SW 1271 (cell line): ENCODE measurements around the gene DPM2.

Experiments used
- DNase-seq, 2 experiments: peaks; one replicate each; lab custom pipeline; 2025; lab: John Stamatoyannopoulos, UW

Gene DPM2

GRCh38 chr9:127973169-127974000 is 35.7 kb upstream of the DPM2 start:
- no peak for DNase-seq

GRCh38 chr9:127972236-127972871 is 34.7 kb upstream of the DPM2 start:
- DNase-seq, result no peak

DNA sequence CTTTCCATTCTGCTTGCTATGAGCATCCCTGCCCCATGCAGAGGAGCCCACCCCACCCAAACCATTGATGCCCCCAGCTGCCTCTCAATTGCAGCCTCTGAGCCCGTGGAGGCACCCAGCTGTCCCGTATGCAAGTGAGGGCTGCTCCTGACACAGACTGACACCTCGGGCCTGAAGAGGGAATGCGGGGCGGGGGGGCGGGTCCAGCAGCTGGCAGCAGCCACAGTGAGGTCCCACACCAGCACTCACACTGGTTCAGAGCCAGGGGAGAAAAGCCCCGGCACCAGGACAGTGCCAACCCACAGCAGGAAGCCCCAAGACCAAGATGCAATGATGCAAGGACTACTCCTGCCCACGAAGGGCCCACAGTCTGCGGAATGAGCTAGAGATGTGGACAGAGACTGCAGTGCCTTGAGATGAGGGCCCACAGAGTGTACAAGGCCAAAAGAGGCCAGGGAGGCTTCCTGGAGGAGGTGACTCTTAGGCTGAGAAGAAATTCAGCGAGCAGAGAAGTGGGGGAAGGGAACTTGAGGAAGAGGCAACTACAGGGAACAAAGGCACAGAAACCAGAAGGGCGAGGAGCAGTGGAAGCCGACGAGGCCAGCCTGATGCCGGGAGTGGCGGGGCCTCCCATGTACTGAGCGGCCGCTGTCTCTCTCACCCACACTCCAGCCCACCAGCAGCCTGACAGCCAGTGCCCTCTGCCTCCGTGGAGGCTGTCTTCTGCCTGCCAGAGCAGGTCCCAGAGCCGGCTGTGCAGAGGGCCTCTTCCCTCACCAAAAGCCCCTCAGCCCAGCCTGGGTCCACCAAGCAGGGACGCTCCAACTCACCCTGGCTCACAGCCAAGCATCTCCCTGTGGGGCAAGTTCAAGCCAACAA is 33.9 kb upstream of the DPM2 start:
- DNase-seq, result no peak

DNA sequence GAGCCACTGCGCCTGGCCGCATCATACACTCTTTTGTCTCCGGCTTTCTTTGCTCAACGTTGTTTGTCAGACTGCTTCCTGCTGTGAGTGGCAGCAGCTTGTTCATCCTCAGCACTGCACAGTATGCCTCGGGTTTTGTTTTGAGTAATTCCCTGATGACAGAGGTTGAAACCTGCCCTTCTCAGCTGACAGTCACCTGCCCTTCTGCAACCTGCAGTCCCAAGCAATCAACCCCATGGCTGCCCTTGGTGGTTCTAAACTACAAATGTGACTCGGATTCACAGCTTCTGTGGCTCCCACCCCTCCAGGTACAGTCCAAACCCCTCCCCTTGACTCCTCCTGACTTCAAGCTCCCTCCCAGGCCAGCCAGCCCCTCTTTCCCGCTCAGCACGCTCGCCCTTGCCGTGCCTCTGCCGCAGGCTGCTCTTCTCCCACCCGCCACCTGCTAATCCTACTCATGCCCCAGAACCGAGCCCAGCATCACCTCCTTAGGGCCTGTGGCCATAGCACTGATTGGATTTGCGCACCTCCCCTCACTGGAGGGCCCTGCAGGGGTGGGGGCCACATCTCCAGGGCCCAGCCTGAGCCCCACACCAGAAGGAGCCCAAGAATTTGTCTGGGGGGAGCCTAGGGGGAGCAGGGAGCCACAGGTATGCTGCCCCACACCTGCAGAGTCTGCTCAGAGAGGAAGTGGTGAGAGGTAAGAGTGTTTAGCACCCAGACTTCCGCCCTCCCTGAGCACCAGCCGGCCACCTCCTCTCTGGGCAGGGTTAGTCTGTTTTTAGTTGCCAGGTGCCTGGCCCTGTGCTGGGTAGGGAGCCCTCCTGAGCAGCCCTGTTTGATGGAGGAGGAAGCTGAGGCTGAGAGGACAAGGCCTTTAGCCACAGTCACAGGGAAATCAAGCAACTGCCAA is 33.0 kb upstream of the DPM2 start:
- DNase-seq, result no peak

- DNase-seq, result peak in 1 of 2 experiments; percentile 19
Measured at GRCh38 chr9:127968700-127969383, 31.2 kb upstream of the DPM2 start.

DNA sequence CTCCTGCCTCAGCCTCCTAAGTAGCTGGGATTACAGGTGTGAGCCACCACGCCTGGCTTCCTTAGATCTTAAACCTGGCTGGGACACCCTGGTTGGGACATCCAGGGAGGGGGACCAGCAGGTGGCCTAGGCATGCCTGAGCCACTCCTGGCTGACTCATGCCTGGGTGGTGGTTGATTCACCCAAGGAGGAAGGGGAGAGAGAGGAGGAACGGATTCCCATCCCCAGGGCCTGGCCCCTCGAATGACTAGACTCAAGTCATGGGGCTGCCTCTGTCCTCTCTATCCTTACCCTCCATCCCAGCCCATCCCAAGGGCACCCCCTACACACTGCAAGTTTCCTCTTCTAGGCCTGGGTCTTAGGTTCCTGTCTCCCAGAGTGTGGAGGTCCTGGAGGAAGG is 30.4 kb upstream of the DPM2 start:
- DNase-seq, result peak in 1 of 2 experiments; percentile 57

DNA sequence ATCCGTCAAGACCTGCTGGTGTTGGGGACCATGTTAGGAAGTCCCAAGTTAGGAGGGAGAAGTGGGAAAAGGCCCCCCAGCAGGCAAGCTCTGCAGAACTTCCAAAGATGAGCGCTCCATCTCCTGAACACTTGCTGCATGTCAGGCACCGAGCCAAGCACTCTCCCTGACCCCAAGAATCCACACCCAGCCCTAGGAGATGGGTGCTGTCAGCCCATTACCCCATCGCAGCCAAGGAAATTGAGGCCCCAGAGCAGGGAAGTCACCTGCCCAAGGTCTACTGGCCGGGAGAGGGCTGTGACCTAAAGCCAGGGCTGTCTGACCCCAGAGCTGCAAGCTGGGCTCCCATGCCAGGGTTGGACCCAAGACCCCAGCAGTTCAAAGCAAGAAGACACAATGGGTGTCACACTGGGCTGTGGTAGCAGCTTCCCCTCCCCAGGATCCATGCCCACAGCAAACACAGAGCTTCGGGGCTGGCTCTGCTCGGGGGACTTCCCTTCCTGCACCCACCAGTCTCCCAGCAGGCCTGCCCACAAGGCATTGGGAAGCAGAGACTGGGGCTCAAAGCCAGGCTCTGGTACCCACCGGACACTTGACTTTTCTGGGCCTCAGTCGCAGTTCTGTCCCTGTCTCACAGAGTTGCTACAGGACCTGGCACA is 29.6 kb upstream of the DPM2 start:
- no peak for DNase-seq

DNA sequence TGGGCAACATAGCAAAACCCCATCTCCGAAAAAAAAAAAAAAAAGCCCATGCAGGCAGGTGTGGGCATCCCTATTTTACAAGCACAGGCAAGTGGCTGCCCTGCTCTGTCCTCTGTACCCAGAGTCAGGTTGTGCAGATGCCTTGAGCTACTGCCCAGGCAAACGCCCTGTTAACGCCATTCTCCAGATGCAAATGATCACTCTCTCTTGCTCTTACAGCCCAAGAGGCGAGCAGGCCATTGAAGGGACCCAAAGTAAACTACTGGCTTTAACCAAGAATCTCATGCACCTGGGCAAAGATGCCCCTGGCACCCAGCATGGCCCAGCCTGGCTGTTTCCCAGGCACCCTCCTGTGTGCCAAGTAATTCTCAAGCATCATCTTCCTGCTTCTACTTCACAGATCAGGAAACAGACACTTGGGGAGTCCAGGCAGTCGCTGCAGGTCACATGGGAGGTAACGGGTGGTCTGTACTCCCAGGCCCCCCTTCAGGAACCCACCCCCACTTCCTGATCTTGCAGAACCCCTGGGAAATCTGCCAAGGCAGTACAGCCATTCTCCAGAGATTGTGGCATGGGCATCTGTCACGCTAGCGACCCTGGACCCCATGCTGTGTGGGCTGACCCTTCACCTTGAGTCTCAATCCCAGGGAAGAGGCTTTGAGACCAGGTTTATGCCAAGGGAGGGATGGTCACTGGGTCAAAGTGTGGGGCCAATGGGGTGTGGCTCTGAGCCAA is 28.9 kb upstream of the DPM2 start:
- DNase-seq, result no peak

DNA sequence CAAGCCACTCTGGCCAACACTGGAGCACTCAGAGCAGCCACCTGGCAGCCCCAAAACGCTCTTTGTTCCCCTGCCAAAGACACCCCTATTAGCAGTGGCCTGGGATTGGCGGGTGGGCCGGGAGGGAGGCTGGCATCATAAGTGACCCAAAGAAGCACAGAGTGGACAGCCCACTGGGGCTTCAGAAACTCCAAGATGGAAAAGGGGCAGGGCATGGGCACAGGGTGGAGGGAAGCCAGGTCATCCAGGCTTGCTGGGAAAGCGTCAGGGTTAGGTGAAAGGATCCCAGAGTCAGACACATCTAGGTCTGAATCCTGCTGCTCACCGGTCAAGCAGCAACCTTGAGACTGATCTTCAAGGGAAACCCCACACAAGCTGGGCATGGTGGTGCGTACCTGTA is 28.3 kb upstream of the DPM2 start:
- no peak for DNase-seq

DNA sequence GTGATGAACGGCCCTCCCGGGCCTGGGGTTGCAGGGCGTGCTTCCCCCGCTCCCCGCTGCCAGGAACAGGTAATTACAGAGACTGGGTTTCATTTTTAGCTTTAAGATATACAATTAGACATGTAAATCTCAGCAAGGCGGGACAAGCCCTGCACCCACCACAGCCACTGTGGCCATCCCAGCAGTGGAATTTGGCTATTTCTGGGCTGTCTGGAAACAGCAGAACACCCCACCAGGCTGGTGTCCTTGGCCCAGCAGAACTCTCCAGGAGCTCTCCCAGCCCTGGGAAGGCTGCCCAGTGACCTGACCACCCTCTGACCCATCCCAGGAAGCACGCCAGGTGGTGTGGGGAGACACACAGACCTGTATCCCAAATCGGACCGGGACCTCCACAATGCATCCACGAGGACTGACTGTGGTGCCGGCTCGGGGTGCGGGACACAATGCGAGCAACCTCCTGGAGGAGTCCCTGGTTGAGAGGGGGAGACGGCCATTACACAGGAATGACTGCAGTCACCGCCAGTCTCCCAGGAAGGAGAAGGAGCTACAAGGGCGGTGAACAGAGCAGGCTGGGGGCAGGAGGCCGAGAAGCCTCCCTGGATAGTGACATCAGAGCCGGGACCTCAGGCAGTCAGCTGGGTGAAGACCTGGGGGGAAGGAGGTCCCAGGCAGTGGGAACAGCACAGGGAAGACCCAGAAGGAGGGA is 25.9 kb upstream of the DPM2 start:
- DNase-seq, result no peak

DNA sequence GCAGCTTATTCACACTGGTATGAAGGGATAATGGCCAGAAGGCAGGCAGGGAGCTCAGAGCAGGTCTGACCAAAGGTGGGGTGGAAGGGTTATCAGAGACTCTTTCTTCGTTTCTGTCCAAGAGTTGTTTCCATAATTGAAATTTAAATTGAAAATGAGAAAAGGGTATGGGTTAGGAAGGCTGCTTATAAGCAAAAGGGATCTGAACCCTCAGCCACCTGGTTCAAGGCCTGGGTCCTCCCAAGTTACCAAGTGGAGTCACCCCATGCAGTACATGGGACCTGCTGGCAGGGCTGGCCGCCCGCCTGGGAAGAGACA is 25.3 kb upstream of the DPM2 start:
- no peak for DNase-seq

DNA sequence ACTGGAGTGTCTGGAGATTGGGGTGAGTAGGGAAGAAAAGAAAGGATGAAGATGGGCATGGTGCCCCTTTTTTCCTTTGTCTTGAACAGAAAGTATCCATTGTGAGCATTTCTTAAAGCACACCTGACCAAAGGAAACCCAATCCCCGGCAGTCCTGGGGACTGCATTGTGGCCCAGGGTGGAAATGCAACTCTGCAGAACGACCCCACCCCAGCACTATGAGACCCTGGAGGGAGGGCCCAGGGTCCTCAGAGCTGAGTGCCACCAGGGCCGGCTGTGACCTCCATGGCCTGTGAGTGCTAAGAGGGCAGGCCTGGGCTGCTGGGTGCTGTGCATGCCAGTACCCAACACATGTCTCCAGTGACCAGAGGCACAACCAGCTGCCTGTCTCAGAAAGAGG is 24.6 kb upstream of the DPM2 start:
- DNase-seq, result no peak

DNA sequence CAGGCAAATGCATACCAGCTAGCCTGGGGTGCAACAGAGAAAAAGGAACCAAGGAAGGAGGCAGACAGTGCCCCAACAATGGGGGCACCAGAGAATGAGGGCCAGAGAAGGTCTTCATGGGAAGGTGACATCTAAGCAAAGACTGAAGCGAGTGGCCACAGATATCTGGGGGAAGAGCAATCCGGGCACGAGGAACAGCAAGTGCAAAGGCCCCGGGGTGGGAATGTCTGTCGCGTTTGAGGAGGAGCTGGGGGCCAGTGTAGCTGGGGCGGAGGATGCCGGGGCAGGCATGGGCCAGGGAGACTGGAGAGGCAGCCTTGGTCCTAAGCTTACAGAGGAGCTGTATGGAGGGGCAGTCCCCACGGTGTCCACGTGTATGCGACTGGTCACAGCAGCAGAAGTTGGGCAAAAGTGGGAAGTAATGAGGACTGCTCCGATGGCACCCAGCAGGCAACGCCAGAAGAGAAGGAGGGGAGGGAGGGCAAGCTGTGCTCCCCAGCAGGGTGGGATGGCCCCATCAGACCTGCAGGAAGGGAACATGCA is 24.0 kb upstream of the DPM2 start:
- no peak for DNase-seq

- DNase-seq, result no peak
Measured at GRCh38 chr9:127961155-127961490, 23.5 kb upstream of the DPM2 start.

DNA sequence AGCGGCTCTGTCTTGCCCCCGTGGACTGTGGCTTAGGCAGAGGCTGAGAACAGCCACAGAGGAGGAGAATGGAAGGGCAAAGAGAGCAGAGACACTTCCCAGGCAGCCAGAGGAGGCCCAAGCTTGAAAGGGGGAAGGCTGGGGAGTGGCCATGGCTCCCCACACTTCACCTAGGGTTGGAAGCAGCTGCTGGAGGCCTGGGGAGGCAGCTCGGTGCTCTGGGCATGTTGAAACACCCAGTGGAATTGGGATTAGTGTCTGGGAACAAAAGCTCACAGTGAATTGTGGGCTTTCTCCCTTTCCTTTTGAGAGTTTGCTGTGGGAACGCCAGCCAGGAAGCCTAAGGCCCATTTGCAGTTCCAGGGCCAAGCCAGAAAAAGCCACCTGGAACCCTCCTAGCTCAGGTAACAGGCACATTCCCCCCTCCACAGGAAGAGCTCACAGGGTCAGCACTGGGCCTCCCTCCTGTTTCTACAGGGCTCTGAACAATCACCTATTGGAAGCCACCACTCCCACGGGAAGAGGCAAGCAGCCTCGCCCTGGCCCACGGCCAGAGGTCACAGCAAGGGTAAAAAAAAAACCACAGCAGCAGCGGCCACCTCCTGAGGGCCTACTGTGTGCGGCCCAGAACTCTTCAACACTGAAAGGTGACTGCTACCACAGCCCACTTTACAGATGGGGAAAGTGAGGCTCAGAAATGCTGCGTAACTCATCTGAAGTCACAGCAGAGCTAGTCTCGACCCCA is 22.9 kb upstream of the DPM2 start:
- no peak for DNase-seq

GRCh38 chr9:127959841-127960409 is 22.3 kb upstream of the DPM2 start:
- DNase-seq, result no peak

DNA sequence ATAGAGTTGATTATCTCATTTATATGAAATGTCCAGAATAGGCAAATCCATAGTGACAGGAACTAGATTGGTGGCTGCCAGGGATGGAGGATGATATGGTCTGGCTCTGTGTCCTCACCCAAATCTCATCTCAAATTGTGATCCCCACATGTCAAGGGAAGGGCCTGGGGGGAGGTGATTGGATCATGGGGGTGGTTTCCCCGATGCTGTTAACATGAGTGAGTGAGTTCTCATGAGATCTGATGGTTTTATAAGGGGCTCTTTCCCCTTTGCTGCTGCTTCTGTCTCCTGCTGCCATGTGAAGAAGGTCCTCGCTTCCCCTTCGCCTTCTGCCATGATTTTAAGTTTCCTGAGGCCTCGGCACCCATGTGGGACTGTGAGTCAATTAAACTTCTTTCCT is 21.7 kb upstream of the DPM2 start:
- DNase-seq, result no peak

DNA sequence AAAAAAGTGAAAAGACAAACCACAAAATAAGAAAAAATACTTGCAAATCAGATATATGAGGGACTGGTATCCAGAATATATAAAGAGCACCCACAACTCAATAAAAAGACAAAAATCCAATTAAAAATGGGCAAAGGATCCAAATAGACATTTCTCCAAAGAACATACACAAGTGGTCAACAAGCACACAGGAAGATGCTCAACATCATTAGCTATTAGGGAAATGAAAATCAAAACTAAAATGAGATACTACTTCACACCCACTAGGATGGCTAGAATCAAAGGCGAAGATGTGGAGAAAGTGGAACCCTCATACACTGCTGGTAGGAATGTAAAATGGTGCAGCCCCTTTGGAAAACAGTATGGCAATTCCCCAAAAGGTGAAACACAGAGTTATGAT is 21.1 kb upstream of the DPM2 start:
- DNase-seq, result no peak
